NCI-H460 (cell line): ENCODE results near the gene SLC27A4. TPM values are rescaled to one million over a fixed set of nuclear protein-coding genes. Genes with fewer than 3 reads are reported as not detected.
"Not testable (repeated sequence)": the region's sequence is repeated elsewhere in the genome, so short reads cannot be mapped to it uniquely, and the experiment has no call there.

Experiments
- DNase-seq: peaks from one replicate; pipeline ENCODE4 v3.0.0-alpha.2; 2016; ENCODE audit warnings: low read depth; ENCODE audit errors: extremely low read depth
- total RNA-seq: library from RNA; depleted of rRNA; stranded (reverse); fragments of >200 nt; shearing (Covaris generic); gene quantifications from 2 replicates; pipeline ENCODE4 v1.2.3, GENCODE V29; 2014

Gene SLC27A4
- total RNA-seq, 1 experiment from 2014 or later, result 27.1 TPM

DNA sequence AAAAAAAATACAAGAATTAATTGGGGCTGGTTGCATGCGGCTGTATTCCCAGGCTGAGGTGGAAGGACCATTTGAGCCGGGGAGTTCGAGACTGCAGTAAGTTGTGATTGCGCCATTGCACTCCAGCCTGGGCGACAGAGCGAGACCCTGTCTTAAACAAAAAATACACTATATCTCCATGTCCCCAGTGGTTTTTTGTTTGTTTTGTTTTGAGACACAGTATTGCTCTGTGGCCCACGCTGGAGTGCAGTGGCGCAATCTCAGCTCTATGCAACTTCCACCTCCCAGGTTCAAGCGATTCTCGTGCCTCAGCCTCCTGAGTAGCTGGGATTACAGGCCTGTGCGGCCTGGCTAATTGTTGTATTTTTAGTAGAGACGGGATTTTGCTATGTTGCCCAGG is 16.5 kb upstream of the SLC27A4 start:
- DNase-seq, result no peak

DNA sequence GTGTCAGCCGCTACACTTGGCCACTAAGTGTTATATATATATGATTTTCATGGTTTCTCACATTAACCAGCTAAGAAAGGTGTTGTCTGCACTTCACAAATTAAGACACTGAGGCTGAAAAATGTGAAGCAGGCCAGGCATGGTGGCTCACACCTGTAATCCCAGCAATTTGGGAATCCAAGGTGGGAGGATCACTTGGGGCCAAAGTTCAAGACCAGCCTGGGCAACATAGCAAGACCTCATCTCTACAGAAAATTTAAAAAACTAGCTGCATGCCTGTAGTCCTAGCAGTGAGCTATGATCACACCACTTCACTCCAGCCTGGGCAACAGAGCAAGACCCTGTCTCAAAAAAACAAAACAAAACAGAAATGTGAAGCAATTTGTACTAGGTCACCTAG is 15.9 kb upstream of the SLC27A4 start:
- DNase-seq, result no peak

DNA sequence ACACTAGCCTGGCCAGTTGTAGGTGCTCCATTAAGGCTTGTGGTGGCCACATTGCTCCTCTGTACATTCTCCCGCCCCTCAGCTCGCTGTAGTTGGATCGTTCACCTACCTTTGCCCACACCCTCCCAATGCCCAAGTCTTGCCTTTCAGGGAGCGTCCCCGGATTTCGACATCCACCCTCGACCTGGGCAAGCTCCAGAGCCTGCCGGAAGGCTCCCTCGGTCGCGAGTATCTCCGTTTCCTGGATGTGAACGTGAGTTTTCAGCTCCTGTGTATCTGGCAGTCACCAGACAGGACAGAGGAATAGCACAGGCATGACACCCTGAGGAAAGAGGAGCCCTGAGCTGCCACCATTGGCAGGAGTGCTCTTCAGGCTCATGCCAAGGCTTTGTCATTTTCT is 14.7 kb upstream of the SLC27A4 start:
- DNase-seq, result no peak

DNA sequence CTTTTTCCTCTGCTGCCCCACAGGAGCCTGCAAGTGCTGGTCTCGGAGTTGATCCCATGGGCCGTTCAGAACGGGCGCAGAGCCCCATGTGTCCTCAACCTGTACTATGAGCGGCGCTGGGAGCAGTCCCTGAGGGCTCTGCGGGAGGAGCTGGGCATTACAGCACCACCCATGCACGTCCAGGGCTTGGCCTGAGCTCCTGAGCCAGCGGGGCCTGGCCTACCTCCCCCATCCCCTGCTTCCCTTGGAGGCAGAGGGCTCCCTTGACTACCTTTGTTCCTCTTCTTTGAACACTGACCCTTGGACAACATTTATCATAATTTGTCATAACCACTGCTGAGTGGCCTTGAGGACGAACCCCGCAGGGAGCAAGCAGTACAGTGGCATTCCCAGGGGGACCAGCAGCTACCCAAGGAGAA is 6.9 kb upstream of the SLC27A4 start:
- no peak for DNase-seq

DNA sequence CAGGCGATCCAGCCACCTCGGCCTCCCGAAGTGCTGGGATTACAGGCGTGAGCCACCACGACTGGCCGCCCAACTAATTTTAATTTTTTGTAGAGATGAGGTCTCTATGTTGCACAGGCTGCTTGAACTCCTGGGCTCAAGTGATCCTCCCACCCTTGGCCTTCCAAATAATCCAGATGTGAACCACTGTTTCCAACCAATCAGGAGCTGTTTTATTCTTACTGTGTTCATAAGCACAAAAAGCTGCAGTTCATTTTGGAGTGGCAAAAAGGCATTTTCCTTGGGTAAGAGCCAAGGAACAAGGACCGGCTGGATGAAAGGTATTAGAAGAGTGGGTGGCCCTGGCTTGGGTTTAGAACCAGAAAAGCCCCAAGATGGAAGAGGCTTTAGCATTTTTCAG is 5.2 kb upstream of the SLC27A4 start:
- no peak for DNase-seq

DNA sequence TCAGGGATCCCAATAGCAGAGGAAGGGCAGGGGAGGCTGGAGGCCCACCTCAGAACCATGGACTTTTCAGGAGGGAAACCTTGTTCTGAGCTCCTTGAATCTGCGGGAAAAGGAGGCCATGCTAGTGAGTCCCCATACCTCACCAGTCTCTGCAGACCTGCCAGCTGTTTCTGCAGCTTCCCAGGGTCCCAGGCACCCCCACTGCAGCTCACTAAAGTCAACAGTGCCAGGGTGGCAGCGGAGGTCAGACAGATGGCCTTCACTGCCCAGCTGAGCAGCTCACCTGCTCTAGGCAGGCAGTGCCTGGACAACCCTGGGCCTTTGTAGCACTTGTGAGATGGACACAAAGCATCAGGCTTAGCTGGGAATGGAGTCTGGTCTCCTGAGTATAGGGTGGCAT is 4.4 kb upstream of the SLC27A4 start:
- DNase-seq, result no peak

DNA sequence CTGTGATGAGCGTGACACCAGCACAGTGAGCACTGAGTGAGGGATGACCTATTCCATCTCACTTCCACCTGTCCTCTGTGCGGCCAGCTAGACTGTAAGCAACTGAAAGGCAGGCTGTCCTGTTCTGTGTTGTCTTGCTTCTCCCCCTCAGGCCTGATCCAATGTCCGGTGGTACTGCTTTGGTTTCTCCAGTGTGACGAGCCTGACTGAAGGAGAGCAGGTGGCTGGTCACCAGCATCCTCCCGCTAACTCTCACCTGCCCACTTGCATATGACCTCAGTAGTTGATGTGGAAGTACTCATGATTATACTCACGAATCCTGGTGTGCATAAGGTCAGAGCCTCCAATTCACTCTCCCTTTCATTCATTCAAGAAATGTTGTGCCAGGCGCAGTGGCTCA is 2.4 kb upstream of the SLC27A4 start:
- DNase-seq, result no peak

DNA sequence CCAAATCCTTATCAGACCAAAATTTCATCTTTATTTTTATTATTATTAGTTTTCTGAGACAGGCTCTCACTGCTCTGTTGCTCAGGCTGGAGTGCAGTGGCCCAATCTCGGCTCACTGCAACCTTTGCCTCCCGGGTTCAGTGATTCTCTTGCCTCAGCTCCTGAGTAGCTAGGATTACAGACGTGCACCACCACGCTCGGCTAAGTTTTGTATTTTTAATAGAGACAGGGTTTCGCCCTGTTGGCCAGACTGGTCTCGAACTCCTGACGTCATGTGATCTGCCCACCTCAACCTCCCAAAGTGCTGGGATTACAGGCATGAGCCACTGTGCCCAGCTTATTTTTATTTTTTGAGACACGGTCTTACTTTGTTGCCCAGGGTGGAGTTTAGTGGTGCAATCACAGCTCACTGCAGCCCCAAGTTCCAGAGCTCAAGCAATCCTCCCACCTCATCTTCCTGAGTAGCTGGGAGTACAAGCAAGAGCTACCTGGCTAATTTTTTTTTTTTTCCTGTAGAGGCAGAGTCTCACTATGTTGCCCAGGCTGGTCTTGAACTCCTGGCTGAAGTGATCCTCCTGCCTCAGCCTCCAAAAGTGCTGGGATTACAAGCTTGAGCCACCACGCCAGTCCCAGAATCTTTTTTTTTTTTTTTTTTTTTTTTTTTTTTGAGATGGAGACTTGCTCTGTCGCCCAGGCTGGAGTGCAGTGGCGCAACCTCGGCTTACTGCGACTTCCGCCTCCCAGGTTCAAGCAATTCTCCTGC is 1.3 kb upstream of the SLC27A4 start:
- DNase-seq, result not testable (repeated sequence)

DNA sequence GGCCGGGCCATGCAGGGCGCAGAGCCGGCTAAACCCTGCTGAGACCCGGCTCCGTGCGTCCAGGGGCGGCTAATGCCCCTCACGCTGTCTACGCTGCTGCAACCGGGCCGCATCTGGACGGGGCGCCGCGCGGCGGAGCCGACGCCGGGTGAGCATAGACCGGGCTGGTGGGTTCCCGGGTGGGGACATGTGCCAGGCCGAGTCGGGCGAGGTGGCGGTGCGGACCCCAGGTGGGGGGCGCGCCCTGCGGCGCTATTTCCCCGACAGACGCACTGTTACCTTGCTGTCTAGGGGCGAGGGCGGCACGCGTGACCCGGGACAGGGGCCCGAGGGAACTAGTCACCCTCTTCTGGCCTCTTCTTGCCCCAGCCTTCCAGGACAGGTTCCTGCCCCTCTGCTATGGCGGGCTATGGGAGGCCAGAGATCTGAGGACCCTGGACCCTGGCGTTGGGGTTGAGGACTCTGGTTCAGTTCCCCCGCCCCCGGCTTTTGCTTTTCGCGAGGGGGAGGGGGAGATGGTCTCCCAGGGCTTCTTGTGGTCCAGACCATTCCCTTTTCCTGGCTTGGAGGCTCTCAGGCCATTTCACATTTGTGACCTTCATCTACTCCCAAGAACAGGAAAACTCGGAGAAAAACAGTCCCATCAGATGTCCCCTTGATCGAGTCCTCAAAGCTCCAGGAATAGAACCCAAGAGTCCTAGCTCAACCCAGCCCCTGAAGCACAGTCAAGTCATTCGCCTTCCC is 536 bp downstream of the SLC27A4 start:
- no peak for DNase-seq

DNA sequence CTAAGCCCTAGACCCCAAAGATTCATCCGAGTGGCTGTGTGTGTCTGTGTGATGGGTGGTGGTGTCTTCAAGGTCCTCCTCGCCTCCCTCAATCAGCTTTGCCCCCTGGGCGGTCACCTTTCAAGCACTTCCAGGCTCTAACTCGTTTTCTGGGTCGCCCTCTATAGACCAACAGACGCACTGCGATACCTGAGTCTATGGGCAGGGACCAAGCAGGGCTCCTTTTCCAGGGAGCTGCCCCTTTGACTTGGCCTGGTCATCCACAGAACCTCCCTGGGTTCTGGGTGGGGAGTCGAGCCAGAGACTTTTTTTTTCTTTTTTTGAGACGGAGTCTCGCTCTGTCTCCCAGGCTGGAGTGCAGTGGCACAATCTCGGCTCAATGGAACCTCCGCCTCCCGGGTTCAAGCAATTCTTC is 1.1 kb downstream of the SLC27A4 start:
- DNase-seq, result peak; percentile 78

DNA sequence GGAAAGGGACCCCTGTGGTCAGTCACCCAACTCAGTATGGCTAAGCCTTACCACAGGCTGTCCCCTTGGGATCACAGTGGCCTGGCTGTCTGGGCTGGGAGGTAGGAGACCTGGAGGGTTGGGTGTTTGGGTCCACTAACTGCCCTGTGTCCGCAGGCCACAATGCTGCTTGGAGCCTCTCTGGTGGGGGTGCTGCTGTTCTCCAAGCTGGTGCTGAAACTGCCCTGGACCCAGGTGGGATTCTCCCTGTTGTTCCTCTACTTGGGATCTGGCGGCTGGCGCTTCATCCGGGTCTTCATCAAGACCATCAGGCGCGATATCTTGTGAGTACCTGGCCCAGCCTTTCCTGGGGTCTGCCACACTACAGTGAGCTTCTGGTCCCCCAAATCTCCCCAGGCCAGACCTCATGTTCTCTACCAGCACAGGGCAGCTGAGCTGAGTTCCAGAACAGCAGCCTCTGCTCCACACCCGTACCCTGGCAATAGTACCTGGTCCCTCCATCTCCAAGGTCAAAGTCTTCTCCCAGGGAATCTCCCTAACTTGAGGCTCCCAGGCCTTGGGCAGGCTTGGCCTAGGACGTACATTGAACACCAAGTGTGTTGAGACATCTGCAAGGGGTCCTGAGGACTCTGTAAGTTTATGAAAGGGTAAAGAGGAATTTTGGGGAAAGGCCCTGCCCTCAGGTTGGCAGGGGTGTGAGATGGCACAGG is 2.8 kb downstream of the SLC27A4 start:
- no peak for DNase-seq

DNA sequence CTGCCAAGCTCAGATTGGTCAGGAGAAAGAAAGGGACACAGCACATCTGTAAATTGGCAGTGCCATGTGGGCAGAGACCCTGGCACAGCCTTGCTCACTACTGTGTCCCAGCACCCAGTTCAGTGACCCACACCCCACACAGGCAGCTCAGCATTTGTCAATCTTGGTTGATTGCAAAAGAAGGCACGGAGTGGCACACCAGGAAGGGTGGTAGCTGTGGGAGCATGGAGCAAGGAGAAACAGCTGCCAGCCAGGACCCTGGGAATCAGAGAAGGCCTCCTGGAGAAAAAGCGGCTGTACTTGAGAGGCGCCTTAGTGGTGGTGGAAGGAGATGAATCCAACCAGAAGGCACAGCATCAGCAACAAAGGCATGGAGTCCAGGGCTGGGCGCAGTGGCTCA is 3.5 kb downstream of the SLC27A4 start:
- DNase-seq, result no peak

DNA sequence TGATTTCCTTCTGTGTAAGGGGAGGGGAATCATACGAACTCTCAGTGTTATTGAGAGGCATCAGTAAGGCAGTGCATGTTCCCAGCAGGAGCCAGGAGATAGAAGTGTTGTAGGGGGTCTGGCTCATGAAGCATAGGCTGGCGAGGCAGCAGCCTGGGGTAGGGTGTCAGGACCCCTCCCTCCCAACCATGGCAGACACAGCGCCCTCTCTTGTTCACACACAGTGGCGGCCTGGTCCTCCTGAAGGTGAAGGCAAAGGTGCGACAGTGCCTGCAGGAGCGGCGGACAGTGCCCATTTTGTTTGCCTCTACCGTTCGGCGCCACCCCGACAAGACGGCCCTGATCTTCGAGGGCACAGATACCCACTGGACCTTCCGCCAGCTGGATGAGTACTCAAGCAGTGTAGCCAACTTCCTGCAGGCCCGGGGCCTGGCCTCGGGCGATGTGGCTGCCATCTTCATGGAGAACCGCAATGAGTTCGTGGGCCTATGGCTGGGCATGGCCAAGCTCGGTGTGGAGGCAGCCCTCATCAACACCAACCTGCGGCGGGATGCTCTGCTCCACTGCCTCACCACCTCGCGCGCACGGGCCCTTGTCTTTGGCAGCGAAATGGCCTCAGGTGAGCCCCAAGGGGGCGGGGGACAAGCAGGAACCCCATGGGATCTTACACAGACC is 4.7 kb downstream of the SLC27A4 start:
- no peak for DNase-seq

DNA sequence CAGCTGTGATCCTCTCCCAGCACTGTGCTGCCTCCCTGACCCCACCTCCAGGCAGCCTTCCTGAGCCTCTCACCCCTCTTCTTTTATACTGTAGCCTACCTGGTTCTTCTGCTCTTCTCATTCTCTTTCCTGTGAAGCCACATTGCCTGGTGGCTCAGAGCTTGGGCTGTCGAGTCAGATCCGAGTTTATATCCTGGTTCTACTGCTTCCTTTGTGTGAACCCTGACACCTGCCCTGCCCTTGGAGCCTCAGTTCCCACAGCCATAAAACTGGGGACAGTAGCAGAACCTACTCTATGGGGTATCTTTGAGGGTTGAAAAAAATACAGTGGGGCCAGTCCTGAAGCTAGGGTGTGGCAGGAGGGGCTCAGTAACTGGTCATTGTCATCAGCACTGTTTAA is 8.8 kb downstream of the SLC27A4 start:
- DNase-seq, result no peak

DNA sequence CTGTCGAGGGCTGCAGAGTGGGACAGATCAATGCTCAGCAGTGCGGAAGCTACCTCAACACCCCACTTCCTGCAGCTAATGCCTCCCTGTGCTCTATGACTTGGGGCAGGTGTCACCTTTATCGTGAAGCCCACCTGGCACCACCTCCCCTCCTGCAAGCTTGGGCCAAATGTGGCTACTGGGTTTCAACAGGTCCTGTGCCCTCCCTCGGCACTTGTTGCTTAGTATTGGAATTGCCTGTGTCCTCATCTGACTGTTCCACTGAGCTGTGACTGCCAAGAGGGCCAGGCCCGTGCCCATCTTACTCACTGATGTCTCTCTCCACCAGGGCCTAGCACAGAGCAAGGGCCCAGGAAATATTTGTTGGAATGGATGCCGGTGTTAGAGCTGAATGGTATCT is 9.4 kb downstream of the SLC27A4 start:
- DNase-seq, result no peak

DNA sequence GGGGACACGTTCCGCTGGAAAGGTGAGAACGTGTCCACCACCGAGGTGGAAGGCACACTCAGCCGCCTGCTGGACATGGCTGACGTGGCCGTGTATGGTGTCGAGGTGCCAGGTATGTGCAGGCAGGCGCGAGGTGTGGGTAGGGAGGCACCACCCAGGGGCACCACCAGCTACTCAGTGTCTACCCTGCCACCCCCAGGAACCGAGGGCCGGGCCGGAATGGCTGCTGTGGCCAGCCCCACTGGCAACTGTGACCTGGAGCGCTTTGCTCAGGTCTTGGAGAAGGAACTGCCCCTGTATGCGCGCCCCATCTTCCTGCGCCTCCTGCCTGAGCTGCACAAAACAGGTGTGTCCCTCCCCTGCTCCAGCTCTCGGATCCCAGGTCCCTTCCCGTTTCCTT is 15.1 kb downstream of the SLC27A4 start:
- DNase-seq, result no peak

DNA sequence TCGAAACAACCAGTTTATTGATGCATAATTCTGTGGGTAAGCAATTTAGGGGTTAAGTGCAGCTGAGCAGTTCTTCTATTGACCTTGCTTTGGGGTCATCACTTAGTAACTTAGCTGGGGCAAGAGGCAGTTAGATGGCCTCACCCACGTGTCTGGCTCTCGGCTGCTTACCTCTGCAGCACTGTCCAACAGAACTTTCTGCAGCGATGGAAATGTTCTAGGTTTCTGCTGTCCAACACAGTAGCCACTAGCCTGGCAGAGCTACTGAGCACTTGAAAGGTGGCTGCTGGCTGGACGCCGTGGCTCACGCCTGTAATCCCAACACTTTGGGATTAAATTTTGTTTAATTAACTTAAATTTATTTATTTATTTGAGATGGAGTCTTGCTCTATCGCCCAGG is 17.8 kb downstream of the SLC27A4 start:
- DNase-seq, result no peak

DNA sequence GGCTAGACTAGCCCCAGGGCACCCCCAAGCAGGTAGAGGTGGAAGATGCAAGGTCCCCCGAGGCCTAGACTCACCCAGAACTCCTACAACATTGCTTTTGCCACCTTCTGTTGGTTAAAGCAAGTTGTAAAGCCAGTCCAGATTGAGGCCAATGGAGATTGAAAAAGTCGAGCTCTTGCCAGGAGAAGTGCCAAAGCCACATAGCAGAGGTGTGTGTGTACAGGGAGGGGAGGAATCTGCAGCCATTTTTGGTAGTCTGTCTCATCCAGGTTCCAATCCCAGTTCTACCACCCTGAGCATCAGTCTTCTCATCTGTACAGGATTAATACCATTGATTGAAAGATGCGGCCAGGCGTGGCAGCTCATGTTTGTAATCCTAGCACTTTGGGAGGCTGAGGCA is 18.5 kb downstream of the SLC27A4 start:
- no peak for DNase-seq

DNA sequence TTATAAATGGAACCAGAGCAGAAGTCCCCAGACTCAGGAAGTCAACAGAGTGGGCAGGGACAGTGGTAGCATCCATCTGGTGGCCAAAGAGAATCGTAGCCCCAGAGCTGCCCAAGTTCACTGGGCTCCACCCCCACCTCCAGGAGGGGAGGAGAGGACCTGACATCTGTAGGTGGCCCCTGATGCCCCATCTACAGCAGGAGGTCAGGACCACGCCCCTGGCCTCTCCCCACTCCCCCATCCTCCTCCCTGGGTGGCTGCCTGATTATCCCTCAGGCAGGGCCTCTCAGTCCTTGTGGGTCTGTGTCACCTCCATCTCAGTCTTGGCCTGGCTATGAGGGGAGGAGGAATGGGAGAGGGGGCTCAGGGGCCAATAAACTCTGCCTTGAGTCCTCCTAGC is 20.5 kb downstream of the SLC27A4 start:
- no peak for DNase-seq

DNA sequence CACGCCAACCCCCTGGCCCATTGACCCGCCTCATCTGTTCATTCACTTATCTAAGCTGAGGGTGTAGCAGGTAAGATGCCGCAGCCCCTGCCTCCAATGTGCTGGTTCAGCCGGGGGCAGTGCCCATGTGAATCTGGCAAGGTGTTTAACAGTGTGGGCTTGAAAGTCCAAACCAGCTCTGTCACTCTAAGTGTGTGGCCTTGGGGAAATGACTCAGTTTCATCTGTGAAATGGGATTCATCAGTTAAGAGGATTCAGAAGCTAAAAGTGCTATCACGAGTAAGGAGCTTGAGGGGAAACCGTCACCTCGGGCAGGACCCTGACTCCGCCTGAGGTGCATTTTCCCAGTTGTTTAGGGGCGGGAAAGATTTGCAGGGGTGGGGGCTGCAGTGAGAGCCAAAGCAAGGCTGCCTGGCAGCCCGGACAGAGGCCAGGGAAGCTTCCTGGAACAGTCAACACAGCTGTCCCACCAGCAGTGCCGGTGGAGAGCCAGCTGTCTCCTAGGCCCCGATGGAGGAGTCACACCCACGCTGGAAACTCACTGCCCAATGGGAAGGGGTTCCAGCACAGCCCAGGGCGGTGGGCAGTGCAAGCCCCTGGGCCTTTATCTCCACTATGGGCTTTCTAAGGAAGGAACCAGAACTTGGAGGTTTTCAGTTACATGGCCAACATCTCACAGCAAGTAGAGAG is 21.1 kb downstream of the SLC27A4 start:
- DNase-seq, result no peak
